HG02852 (cell line): Measurements from ENCODE around the gene CRIP2.

Experiments
- ATAC-seq: cut with Tn5 transposase; IDR thresholded peaks from one replicate; pipeline ENCODE4 v1.9.1; 2021; ENCODE audit warnings: mild to moderate bottlenecking, moderate library complexity; ENCODE audit not compliant: unreplicated experiment

CRIP2 gene

GRCh38 chr14:105474483-105475268 lies at the start of gene CRIP2:
CRIP2 (plus strand) TSS chr14:105474821; CDS start chr14:105474863, 42 bp downstream.
- no peak for ATAC-seq

GRCh38 chr14:105424861-105425260 lies 49.8 kb upstream of the CRIP2 start:
- no peak for ATAC-seq

GRCh38 chr14:105425823-105426247 lies 48.8 kb upstream of the CRIP2 start:
- no peak for ATAC-seq

- no peak for ATAC-seq
These were observed 48.0 kb upstream of the CRIP2 start for GRCh38 chr14:105426416-105427130.

GRCh38 chr14:105427412-105427811 lies 47.2 kb upstream of the CRIP2 start:
- ATAC-seq, result no peak

GRCh38 chr14:105427936-105428485 lies 46.6 kb upstream of the CRIP2 start:
- ATAC-seq, result no peak

- no peak for ATAC-seq
These were observed 44.6 kb upstream of the CRIP2 start for GRCh38 chr14:105430042-105430441.

- ATAC-seq, result no peak
These were observed 44.1 kb upstream of the CRIP2 start for GRCh38 chr14:105430565-105430964.

GRCh38 chr14:105431256-105431655 lies 43.4 kb upstream of the CRIP2 start:
- no peak for ATAC-seq

- ATAC-seq, result no peak
These were observed 42.0 kb upstream of the CRIP2 start for GRCh38 chr14:105432657-105433056.

- no peak for ATAC-seq
These were observed 41.4 kb upstream of the CRIP2 start for GRCh38 chr14:105433161-105433605.

GRCh38 chr14:105436402-105436801 lies 38.2 kb upstream of the CRIP2 start:
- ATAC-seq, result no peak

- no peak for ATAC-seq
These were observed 37.5 kb upstream of the CRIP2 start for GRCh38 chr14:105436891-105437722.

GRCh38 chr14:105437723-105438500 lies 36.7 kb upstream of the CRIP2 start:
- no peak for ATAC-seq

- ATAC-seq, result no peak
These were observed 35.4 kb upstream of the CRIP2 start for GRCh38 chr14:105439179-105439578.

GRCh38 chr14:105439710-105440553 lies 34.7 kb upstream of the CRIP2 start:
- no peak for ATAC-seq

- no peak for ATAC-seq
These were observed 34.1 kb upstream of the CRIP2 start for GRCh38 chr14:105440554-105440900.

GRCh38 chr14:105440992-105441391 lies 33.6 kb upstream of the CRIP2 start:
- ATAC-seq, result no peak

- ATAC-seq, result no peak
These were observed 32.5 kb upstream of the CRIP2 start for GRCh38 chr14:105442125-105442524.
